Activated naive CD4-positive, alpha-beta T cell treated with anti-CD3 and anti-CD28 coated beads, Interleukin-2, amount 10 ng/mL, durations not matched to agents 7 days and 5 days (primary cell): Measurements from ENCODE around the gene BCR.
"Not testable (repeated sequence)": the region's sequence is repeated elsewhere in the genome, so short reads cannot be mapped to it uniquely, and the experiment has no call there.

ENCODE experiments used
- CTCF ChIA-PET: fragments of 350-600 bp; sonication (Branson Sonifier 250); formaldehyde crosslinking; loops from one replicate; lab custom pipeline; 2021; ENCODE audit warnings: antibody characterized with exemption; lab: Charles Lee
- DNase-seq: peaks from one replicate; pipeline ENCODE4 v3.0.0-alpha.2; 2020
- H3K27ac Mint-ChIP-seq: one replicate; pipeline ENCODE4 v1.8.0; 2021; ENCODE audit warnings: mild to moderate bottlenecking, moderate library complexity, mixed read lengths
- H3K27me3 Mint-ChIP-seq: one replicate; pipeline ENCODE4 v1.8.0; 2021; ENCODE audit warnings: mild to moderate bottlenecking, mixed read lengths
- H3K36me3 Mint-ChIP-seq: one replicate; pipeline ENCODE4 v1.8.0; 2021; ENCODE audit warnings: mixed read lengths
- H3K4me1 Mint-ChIP-seq: one replicate; pipeline ENCODE4 v1.8.0; 2021; ENCODE audit warnings: mixed read lengths
- H3K4me3 Mint-ChIP-seq: one replicate; pipeline ENCODE4 v1.8.0; 2021; ENCODE audit warnings: mild to moderate bottlenecking, moderate library complexity, mixed read lengths
- H3K9me3 Mint-ChIP-seq: one replicate; pipeline ENCODE4 v1.8.0; 2021; ENCODE audit warnings: mixed read lengths

Gene BCR

DNA sequence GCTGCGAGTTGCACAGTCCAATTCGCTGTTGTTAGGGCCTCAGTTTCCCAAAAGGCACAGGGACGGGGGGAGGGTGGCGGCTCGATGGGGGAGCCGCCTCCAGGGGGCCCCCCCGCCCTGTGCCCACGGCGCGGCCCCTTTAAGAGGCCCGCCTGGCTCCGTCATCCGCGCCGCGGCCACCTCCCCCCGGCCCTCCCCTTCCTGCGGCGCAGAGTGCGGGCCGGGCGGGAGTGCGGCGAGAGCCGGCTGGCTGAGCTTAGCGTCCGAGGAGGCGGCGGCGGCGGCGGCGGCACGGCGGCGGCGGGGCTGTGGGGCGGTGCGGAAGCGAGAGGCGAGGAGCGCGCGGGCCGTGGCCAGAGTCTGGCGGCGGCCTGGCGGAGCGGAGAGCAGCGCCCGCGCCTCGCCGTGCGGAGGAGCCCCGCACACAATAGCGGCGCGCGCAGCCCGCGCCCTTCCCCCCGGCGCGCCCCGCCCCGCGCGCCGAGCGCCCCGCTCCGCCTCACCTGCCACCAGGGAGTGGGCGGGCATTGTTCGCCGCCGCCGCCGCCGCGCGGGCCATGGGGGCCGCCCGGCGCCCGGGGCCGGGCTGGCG lies at the start of gene BCR:
Gene BCR, plus strand, starts transcription at position 209 of the 592 bp plus-strand sequence. CDS start 452 bp downstream, outside the sequence.
- Mint-ChIP-seq H3K4me3 (peak within 1 kb of the TSS; percentile 92), H3K27ac (peak within 1 kb of the TSS; percentile 80), H3K9me3 (peaks cover 12% of the 10 kb centered on the region), H3K4me1 (peaks cover 73% of the 10 kb centered on the region), H3K36me3 (peaks cover 34% of the 10 kb centered on the region), H3K27me3 (peaks cover 15% of the 10 kb centered on the region)
- CTCF ChIA-PET, result interaction anchor here (1.0 to 13.7 kb wide), 5 partner anchors 8 to 110 kb away, joined by 3 to 247 read pairs (median 7); no protein-coding TSS in a partner anchor
- DNase-seq, result peak; percentile 77

DNA sequence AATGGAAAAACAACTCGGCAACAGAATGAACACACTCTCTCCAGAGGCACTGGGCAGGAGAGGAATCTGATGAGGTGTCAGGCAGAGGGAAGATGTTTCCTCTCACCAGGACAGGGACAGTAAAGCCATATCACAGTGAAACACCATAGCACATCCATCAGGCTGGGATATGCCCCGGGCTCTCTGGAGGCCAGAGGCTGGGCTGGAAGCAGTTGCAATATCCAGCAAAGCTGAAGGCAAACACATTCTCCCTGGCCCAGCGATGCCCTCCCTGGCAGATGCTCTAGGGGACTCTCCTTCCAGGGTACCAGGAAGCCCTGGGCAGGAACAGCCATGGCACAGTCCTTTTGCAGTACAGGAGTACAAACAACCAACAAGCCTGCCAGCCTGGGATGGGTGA lies 49.6 kb upstream of the BCR start:
- Mint-ChIP-seq H3K4me3 (no peak overlapping the region), H3K4me1 (no peaks in the 10 kb centered on the region), H3K27me3 (peaks cover 42% of the 10 kb centered on the region), H3K36me3 (no peaks in the 10 kb centered on the region), H3K27ac (no peak overlapping the region), H3K9me3 (no peaks in the 10 kb centered on the region)
- no peak for DNase-seq
- CTCF ChIA-PET, result interaction anchor here (1.3 to 10.8 kb wide), 2 partner anchors 173 to 342 kb away, joined by 3 to 162 read pairs; no protein-coding TSS in a partner anchor

DNA sequence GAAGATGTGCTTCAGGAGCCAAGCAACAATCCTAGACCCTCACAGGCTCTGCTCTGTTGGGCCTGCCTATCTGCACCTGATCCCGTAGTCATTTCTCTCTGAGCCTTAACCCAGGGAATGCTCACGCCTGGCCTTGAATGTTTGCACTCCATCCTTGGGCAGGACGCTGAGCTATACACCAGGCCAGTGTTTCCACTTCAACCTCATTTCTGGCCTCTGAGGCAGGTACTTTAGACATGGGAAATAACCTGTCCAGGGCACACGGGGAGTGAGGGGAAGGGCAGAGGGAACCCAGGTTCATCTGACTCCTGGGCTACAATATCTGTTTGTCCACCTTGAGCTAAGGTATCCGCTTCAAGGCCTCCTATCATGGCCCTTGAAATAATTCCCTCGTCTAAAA lies 48.4 kb upstream of the BCR start:
- Mint-ChIP-seq H3K36me3 (no peaks in the 10 kb centered on the region), H3K4me1 (peaks cover 5% of the 10 kb centered on the region), H3K4me3 (no peak overlapping the region), H3K27me3 (peaks cover 34% of the 10 kb centered on the region), H3K9me3 (no peaks in the 10 kb centered on the region), H3K27ac (no peak overlapping the region)
- no peak for DNase-seq
- CTCF ChIA-PET, result interaction anchor here (1.3 to 10.8 kb wide), 3 partner anchors 8 to 344 kb away, joined by 3 to 162 read pairs (median 6); no protein-coding TSS in a partner anchor

DNA sequence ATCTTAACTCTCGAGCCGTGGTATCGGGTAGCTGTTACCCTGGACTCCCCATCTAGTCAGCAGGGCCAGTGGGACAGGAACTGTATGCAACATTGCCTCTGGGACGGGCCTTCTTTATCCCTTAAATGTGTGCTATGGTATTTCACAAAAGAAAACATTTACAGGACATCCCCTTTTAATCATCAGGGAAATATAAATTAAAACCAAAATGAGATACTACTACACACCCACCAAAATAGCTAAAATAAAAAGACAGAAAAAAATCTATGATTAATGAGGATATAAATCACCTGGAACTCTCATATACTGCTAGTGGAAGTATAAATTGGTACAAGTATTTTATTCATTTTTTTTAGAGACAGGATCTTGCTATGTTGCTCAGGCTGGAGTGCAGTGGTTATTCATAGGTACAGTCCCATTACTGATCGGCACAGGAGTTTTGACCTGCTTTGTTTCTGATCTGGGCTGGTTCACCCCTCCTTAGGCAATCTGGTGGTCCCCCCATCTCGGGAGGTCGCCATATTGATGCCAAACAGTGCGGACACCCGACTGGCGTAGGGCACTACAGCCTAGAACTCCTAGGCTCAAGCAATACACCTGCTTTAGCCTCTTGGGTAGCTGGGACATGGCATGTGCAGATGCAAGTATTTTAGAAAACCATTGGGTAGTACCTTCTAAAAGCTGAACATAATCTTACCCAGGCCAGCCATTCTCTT lies 47.8 kb upstream of the BCR start:
- H3K27ac Mint-ChIP-seq, result no peak overlapping the region
- CTCF ChIA-PET, result interaction anchor here (1.6 to 10.8 kb wide), 2 partner anchors 8 to 175 kb away, joined by 6 to 162 read pairs; no protein-coding TSS in a partner anchor

DNA sequence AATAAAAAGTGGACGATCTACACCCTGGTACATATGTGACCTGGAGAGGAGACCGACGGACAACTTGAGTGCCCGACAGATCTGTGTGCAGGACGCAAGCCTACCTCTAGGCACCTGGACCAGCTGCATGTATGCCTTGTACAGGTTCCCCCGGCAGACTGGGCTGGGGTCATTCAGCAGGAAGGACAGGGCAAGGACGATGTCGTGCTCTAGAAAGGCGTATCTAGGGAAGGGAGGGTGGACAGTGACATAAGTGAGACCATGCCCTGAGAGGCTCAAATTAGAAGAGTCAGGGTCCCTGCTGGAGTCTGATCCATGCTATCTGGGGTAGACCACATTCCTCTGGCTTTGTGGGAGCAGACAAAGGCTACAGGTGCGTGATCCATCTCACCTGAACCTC lies 46.4 kb upstream of the BCR start:
- CTCF ChIA-PET, result interaction anchor here (10.8 kb wide), 1 partner anchor 176 kb away, joined by 162 read pairs; no protein-coding TSS in a partner anchor
- peaks cover 23% of the 10 kb centered on the region for H3K27me3 Mint-ChIP-seq
- no peak overlapping the region for H3K27ac Mint-ChIP-seq
- no peaks in the 10 kb centered on the region for H3K36me3 Mint-ChIP-seq
- DNase-seq, result no peak
- H3K9me3 Mint-ChIP-seq, result no peaks in the 10 kb centered on the region
- peaks cover 25% of the 10 kb centered on the region for H3K4me1 Mint-ChIP-seq
- H3K4me3 Mint-ChIP-seq, result no peak overlapping the region

More for the DNA sequence above, 47.8 kb upstream of the BCR start:
- no peak for DNase-seq
- no peaks in the 10 kb centered on the region for H3K9me3 Mint-ChIP-seq
- no peak overlapping the region for H3K4me3 Mint-ChIP-seq
- H3K36me3 Mint-ChIP-seq, result no peaks in the 10 kb centered on the region
- peaks cover 11% of the 10 kb centered on the region for H3K4me1 Mint-ChIP-seq
- peaks cover 31% of the 10 kb centered on the region for H3K27me3 Mint-ChIP-seq

DNA sequence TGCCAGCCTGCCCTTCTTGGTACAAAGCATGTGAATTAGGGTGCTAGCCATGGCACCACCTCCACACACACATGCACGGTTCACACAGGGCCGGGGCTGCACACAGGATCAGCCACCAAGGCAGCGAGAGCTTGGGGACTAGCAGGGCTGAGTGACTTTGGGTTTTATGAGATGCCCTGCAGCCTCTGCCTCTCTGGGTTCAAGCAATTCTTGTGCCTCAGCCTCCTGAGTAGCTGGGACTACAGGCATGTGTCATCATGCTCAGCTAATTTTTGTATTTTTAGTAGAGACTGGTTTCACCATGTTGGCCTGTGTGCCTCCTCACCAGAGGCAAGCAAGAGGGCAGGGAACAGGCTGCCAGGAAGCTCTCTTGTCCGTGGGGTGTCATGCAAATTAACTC lies 43.3 kb upstream of the BCR start:
- not testable (repeated sequence) for H3K9me3 Mint-ChIP-seq, H3K36me3 Mint-ChIP-seq, H3K27me3 Mint-ChIP-seq, DNase-seq, H3K4me3 Mint-ChIP-seq
- CTCF ChIA-PET, result interaction anchor here (0.7 to 1.4 kb wide), 2 partner anchors 176 to 177 kb away, joined by 3 read pairs; no protein-coding TSS in a partner anchor
- peak overlapping the region; percentile 95 for H3K27ac Mint-ChIP-seq
- peaks cover 47% of the 10 kb centered on the region for H3K4me1 Mint-ChIP-seq

DNA sequence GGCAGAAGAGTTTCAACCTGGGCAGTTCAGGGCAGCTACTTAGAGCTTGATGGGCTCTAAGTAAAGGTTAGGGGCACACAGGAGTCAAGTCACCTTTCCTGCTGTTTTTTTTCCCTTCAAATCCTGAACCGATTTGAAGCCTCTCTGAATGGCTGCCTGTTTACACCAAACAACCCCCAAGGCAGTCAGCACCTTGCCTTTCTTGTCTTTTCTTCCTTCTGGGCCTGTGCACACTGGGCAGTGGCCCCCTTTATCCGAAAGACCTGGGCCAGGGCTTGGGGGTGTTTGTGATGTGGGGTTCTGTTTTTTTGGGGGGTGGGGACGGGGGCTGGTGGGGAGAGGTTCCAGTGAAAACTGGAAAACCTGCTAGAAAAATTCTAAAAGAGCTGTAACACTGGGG lies 42.8 kb upstream of the BCR start:
- H3K36me3 Mint-ChIP-seq, result no peaks in the 10 kb centered on the region
- no peak for DNase-seq
- H3K9me3 Mint-ChIP-seq, result no peaks in the 10 kb centered on the region
- no peak overlapping the region for H3K4me3 Mint-ChIP-seq
- CTCF ChIA-PET, result interaction anchor here (0.7 to 1.6 kb wide), 3 partner anchors 38 to 178 kb away, joined by 3 to 6 read pairs (median 3); no protein-coding TSS in a partner anchor
- peak overlapping the region; percentile 95 for H3K27ac Mint-ChIP-seq
- peaks cover 6% of the 10 kb centered on the region for H3K27me3 Mint-ChIP-seq
- H3K4me1 Mint-ChIP-seq, result peaks cover 51% of the 10 kb centered on the region

DNA sequence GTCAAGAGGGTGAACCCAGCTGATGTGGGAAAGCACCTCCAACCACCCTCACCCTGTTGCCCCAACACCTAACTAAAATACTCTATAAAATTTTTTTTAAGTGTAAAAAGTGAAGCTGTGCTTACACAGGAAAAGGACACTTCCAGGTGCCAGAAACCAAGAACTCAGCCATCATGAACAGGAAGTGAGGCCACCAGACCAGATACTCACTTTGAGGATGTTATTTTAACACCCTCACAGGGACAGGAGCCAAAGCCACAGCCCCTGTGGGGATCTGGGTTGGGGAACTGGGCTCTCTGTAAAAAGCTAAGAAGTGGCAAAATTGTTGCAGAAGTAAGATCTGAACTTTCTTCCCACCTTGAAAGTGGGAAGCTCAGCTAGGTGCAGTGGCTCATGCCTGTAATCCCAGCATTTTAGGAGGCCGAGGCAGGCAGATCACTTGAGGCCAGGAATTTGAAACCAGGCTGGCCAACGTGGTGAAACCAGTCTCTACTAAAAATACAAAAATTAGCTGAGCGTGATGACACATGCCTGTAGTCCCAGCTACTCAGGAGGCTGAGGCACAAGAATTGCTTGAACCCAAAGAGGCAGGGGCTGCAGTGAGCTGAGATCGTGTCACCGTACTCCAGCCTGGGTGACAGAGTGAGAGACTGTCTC lies 42.3 kb upstream of the BCR start:
- no peaks in the 10 kb centered on the region for H3K9me3 Mint-ChIP-seq
- H3K27me3 Mint-ChIP-seq, result peaks cover 6% of the 10 kb centered on the region
- H3K4me3 Mint-ChIP-seq, result no peak overlapping the region
- DNase-seq, result peak; percentile 63
- peak overlapping the region; percentile 95 for H3K27ac Mint-ChIP-seq
- CTCF ChIA-PET, result interaction anchor here (0.6 to 1.6 kb wide), 7 partner anchors 11 to 185 kb away, joined by 3 to 6 read pairs (median 3); no protein-coding TSS in a partner anchor
- H3K36me3 Mint-ChIP-seq, result no peaks in the 10 kb centered on the region
- H3K4me1 Mint-ChIP-seq, result peaks cover 57% of the 10 kb centered on the region

DNA sequence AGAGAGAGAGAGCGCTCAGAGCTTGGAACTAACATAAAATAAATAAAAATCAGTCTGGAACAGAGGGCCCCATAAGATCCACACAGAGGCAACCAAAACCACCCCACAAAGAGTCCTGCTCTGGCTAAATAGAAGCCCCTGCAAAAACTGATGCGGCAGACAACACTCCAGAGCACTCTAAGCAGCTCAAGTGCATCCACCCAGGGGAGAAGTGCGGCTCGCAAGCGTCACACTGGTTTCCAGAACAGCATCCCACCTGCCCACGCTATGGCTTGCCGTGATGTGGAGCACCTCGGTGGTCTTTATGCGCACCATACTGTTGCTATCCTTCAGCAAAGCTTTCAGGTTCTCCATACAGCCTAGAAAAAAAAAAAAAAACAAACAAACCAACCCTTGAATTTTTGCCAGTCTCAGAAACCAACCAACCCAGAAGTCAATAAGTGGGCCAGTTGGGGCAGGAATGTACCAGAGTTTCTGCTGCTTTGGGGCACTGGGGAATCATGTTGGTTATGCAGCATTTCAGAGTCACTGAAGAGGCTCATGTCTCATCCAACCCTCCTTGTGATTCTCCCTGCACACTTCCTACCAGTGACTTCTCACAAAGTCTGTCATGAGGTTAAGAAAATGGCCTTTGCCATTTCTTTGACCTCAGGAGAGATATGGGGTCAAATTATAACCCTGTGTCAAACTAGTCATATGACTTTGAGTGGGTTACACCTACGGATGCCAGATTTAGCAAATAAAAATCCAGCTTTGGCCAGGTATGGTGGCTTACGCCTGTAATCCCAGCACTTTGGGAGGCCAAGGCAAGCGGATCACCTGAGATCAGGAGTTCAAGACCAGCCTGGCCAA lies 41.5 kb upstream of the BCR start:
- peak overlapping the region; percentile 95 for H3K27ac Mint-ChIP-seq
- CTCF ChIA-PET, result interaction anchor here (0.6 to 1.6 kb wide), 7 partner anchors 11 to 185 kb away, joined by 3 to 7 read pairs (median 3); no protein-coding TSS in a partner anchor
- H3K9me3 Mint-ChIP-seq, result no peaks in the 10 kb centered on the region
- H3K27me3 Mint-ChIP-seq, result peaks cover 2% of the 10 kb centered on the region
- no peak for DNase-seq
- H3K36me3 Mint-ChIP-seq, result no peaks in the 10 kb centered on the region
- H3K4me1 Mint-ChIP-seq, result peaks cover 62% of the 10 kb centered on the region
- no peak overlapping the region for H3K4me3 Mint-ChIP-seq

DNA sequence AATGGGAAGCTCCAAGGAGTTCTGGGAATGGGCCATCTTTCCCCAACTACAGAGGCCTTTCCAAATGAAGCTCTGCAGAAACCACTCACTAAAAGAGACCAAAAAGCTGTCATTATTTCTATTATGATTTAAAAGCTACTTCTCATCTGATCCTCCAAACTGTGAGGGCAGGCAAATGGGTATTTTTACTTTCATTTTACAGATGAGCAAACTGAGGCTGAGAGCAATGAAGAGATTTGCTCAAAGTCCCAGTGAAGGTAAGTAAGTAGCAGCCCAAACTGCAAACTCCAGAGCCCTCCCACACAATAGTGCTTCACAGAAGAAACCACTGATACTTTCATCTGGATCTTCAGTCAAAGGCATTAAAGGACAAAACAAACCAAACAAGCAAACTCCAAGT lies 39.9 kb upstream of the BCR start:
- CTCF ChIA-PET, result interaction anchor here (0.7 to 1.5 kb wide), 3 partner anchors 12 to 186 kb away, joined by 3 to 7 read pairs (median 3); no protein-coding TSS in a partner anchor
- Mint-ChIP-seq H3K4me3 (no peak overlapping the region), H3K27me3 (peaks cover 6% of the 10 kb centered on the region), H3K9me3 (no peaks in the 10 kb centered on the region), H3K4me1 (peaks cover 76% of the 10 kb centered on the region), H3K27ac (no peak overlapping the region), H3K36me3 (no peaks in the 10 kb centered on the region)
- no peak for DNase-seq

DNA sequence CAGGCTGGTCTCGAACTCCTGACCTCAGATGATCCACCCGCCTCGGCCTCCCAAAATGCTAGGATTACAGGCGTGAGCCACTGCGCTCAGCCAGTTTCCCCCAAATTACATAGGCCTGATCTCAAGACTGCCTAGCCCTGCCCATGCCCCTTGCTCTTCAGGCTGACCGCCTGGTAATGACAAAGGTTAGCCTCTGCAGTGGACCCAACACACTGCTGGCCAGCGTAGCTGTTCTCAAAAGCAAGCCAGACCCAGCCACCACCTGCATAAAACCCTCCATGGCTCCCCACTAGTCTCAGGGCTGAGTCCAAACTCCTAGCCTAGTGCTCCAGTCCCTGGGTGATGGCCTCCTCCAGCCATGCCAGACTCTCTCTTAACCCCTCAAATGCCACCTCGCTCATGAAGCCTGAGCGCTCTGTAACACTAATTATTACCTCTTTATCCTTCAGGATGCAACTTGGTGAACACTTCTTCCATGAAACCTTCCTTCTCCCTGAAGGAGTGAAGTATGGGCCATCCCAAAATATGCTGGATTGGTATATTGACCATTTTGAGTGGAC lies 37.7 kb upstream of the BCR start:
- H3K4me1 Mint-ChIP-seq, result peaks cover 69% of the 10 kb centered on the region

DNA sequence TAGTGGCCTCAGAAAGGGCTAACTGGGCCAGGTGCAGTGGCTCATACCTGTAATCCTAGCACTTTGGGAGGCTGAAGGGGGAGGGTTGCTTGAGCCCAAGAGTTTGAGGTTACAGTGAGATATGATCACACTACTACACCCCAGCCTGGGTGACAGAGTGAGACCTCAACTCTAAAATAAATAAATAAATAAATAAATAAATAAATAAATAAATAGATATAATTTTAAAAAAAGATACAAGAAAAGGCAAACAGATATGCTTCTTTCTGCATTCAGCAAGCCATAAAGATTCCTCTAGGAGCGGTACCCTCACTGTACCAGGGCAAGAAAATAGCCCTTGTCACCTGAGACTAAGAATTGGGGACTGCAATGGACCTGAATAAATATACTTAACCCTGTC lies 37.2 kb upstream of the BCR start:
- peak overlapping the region; percentile 90 for H3K27ac Mint-ChIP-seq
- CTCF ChIA-PET, result interaction anchor here (0.8 kb wide), 1 partner anchor 295 kb away, joined by 3 read pairs; no protein-coding TSS in a partner anchor
- no peaks in the 10 kb centered on the region for H3K9me3 Mint-ChIP-seq
- DNase-seq, result no peak
- H3K27me3 Mint-ChIP-seq, result peaks cover 21% of the 10 kb centered on the region
- no peaks in the 10 kb centered on the region for H3K36me3 Mint-ChIP-seq
- H3K4me3 Mint-ChIP-seq, result no peak overlapping the region
- H3K4me1 Mint-ChIP-seq, result peaks cover 64% of the 10 kb centered on the region

More for the DNA sequence above, 37.7 kb upstream of the BCR start:
- peak overlapping the region; percentile 60 for H3K4me3 Mint-ChIP-seq
- CTCF ChIA-PET, result interaction anchor here (1.1 kb wide), 1 partner anchor 147 kb away, joined by 5 read pairs; no protein-coding TSS in a partner anchor
- no peaks in the 10 kb centered on the region for H3K9me3 Mint-ChIP-seq
- H3K27me3 Mint-ChIP-seq, result peaks cover 17% of the 10 kb centered on the region
- H3K27ac Mint-ChIP-seq, result peak overlapping the region; percentile 90
- DNase-seq, result no peak
- H3K36me3 Mint-ChIP-seq, result no peaks in the 10 kb centered on the region

DNA sequence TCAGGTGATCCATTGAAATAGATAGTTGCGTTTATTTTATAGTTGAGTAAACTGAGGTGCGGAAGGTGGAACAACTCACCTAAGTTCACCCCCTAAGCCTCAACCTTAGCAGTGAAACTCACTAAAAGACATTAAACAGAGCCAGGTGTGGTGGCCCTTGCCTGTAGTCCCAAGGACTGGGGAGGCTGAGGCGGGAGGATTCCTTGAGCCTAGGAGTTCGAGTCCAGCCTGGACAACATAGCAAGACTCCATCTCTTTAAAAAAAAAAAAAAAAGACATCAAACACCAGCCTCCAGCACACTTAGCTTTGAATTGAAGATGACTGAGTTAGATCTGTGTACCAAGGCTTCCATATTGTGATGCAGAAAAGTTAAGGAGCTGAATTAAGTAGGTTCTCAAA lies 35.9 kb upstream of the BCR start:
- H3K27ac Mint-ChIP-seq, result no peak overlapping the region
- no peaks in the 10 kb centered on the region for H3K36me3 Mint-ChIP-seq
- CTCF ChIA-PET, result interaction anchor here (0.8 kb wide), 1 partner anchor 13 kb away, joined by 4 read pairs; no protein-coding TSS in a partner anchor
- no peaks in the 10 kb centered on the region for H3K9me3 Mint-ChIP-seq
- peaks cover 34% of the 10 kb centered on the region for H3K27me3 Mint-ChIP-seq
- peaks cover 54% of the 10 kb centered on the region for H3K4me1 Mint-ChIP-seq
- H3K4me3 Mint-ChIP-seq, result peak overlapping the region; percentile 65
- DNase-seq, result no peak
